GM13976 (cell line): Measurements from ENCODE around the gene GCM1.

ENCODE experiments used
- DNase-seq: peaks from one replicate; pipeline ENCODE4 v3.0.0; 2012; ENCODE audit warnings: low spot score
- in situ Hi-C: fragments of 300-500 bp; cut with MboI; formaldehyde crosslinking; loops from one replicate; pipeline ENCODE4 v1.12.0; 2022; ENCODE audit warnings: low sequenced_read_pairs, mixed read lengths, inconsistent platforms; ENCODE audit not compliant: unreplicated experiment
- TF ChIP-seq, protein P1 (sequence below): IDR thresholded peaks from 2 replicates; pipeline ENCODE4 v1.5.1; 2012; ENCODE audit warnings: borderline replicate concordance, mild to moderate bottlenecking; ENCODE audit not compliant: insufficient read depth; ENCODE audit errors: extremely low read depth, missing control alignments, control extremely low read depth

The GCM1 gene

DNA sequence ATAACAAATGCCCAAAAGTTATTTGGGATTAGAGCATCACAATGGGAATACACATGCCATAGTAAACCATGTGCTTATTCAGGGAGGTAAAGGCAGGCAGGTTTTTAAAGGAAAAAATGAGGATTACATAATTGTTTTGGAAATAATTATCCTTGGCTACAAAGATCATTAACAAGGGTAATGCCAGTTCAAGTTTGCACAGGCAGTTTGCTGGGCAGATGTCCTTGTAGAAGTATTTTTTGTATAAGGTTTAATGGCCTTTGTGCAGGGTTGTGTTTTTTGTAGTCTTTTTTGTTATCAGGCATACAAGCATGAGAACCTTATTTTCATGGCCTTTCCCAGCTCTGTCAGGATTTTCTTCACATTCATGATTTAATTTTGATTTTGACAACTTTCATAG lies 58.7 kb downstream of the GCM1 start:
- in situ Hi-C loops = no loop called here
- TF ChIP-seq, protein P1, sequence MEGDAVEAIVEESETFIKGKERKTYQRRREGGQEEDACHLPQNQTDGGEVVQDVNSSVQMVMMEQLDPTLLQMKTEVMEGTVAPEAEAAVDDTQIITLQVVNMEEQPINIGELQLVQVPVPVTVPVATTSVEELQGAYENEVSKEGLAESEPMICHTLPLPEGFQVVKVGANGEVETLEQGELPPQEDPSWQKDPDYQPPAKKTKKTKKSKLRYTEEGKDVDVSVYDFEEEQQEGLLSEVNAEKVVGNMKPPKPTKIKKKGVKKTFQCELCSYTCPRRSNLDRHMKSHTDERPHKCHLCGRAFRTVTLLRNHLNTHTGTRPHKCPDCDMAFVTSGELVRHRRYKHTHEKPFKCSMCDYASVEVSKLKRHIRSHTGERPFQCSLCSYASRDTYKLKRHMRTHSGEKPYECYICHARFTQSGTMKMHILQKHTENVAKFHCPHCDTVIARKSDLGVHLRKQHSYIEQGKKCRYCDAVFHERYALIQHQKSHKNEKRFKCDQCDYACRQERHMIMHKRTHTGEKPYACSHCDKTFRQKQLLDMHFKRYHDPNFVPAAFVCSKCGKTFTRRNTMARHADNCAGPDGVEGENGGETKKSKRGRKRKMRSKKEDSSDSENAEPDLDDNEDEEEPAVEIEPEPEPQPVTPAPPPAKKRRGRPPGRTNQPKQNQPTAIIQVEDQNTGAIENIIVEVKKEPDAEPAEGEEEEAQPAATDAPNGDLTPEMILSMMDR = no peak
- no peak for DNase-seq

DNA sequence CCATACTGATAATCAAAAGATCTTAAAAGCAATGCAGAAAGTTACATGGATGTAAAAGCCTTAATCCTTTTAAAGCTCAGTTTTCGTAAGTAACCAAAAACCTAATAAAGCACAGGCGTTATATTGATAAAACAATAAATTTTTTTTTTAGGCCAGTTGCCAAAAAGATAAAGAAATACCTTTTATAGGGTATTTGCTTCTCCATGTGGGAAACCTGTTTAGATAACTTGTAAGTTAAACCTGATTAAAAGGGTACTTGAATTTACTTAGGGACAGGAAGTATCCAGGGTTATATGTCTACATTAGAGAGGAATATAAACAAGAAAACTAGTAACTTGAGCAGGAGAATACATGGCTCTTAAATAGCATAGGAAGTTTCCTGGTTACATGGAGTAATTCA lies 62.3 kb downstream of the GCM1 start:
- TF ChIP-seq, protein P1 = no peak
- in situ Hi-C loops = no loop called here
- DNase-seq = no peak

DNA sequence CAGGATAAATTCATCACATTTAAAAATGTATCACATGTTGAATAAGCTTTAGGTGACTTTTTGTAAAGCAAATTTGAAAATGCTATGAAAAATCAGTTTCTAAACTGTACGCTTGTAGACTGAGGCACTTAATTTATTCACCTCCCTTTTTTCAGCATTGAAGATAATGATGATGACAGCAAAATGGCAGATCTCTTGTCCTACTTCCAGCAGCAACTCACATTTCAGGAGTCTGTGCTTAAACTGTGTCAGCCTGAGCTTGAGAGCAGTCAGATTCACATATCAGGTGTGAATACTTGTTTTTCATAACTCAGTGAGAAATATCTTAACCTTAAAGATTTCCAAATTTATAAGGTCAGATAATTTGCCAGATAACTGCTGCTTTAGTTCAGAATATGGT lies 67.8 kb downstream of the GCM1 start:
- in situ Hi-C loops = no loop called here
- TF ChIP-seq, protein P1 = no peak
- no peak for DNase-seq
